ENCODE data around the gene ENDOV.
A peak's percentile ranks its signal among the peaks of the same experiment; 100 is the strongest.

The ENDOV gene

DNA sequence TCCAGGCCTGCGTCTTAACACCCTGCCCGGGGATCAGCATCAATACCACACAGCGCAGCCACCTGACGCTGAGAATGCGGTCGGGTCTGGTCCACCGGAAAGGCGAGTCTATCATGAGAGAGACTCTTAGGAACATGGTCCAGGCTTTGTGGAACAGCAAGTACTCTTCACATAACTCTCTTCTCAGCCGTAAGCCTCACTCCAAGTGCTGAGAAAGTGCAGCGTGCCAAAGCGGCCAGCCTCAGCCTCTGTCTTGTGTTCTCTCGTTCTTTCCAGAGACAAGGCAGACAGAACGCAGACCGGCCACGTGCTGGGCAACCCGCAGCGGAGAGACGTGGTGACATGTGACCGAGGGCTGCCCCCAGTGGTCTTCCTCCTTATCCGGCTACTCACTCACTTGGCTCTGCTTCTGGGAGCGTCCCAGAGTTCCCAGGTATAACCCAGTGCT, 34.4 kb upstream of the ENDOV start:
- POLR2A ChIA-PET (ENCODE audit: low non-redundant PET): no interaction called here
- no peak overlapping the region for H3K27ac ChIP-seq
- TF ChIP-seq, protein P1, sequence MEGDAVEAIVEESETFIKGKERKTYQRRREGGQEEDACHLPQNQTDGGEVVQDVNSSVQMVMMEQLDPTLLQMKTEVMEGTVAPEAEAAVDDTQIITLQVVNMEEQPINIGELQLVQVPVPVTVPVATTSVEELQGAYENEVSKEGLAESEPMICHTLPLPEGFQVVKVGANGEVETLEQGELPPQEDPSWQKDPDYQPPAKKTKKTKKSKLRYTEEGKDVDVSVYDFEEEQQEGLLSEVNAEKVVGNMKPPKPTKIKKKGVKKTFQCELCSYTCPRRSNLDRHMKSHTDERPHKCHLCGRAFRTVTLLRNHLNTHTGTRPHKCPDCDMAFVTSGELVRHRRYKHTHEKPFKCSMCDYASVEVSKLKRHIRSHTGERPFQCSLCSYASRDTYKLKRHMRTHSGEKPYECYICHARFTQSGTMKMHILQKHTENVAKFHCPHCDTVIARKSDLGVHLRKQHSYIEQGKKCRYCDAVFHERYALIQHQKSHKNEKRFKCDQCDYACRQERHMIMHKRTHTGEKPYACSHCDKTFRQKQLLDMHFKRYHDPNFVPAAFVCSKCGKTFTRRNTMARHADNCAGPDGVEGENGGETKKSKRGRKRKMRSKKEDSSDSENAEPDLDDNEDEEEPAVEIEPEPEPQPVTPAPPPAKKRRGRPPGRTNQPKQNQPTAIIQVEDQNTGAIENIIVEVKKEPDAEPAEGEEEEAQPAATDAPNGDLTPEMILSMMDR (conservative IDR thresholded peaks at IDR 0.05; ENCODE audit: low read depth): no peak
- CTCF ChIA-PET: no interaction called here
- DNase-seq (ENCODE audit: low spot score): no peak

- DNase-seq (ENCODE audit: low spot score): no peak
- TF ChIP-seq, protein P1 (conservative IDR thresholded peaks at IDR 0.05; ENCODE audit: low read depth): no peak
- ChIA-PET CTCF (no interaction called here), POLR2A (ENCODE audit: low non-redundant PET) (no interaction called here)
- H3K27ac ChIP-seq: no peak overlapping the region
Observed at GRCh38 chr17:80381416-80381923, 33.5 kb upstream of the ENDOV start.

GRCh38 chr17:80382446-80382845, 32.5 kb upstream of the ENDOV start:
- CTCF ChIA-PET: no interaction called here
- DNase-seq (ENCODE audit: low spot score): no peak
- TF ChIP-seq, protein P1 (conservative IDR thresholded peaks at IDR 0.05; ENCODE audit: low read depth): no peak
- H3K27ac ChIP-seq: no peak overlapping the region
- POLR2A ChIA-PET (ENCODE audit: low non-redundant PET): no interaction called here

DNA sequence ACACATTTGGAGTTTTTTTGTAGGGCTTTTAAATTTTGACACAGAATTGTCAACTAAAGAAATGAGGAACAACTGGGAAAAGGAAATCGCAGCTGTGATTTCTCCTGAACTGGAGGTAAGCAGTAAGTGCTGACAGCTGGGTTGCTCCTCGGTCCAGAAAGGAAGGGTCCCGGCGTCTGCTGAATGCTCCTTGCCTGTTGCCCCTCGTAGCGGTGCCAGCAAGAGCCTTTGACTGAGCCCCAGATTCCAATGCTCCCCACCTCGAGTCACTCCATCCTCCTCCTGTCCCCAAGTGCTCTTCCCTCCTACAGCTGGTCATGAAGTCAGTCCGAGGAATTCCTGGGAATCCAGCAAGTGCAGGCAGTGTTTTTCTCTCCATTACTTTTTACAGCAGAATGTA, 32.0 kb upstream of the ENDOV start:
- ChIA-PET CTCF (interaction anchor here (0.6 kb wide), 1 partner anchor 1468 kb away, joined by 3 read pairs; no protein-coding TSS in a partner anchor), POLR2A (ENCODE audit: low non-redundant PET) (no interaction called here)
- DNase-seq (ENCODE audit: low spot score): no peak
- H3K27ac ChIP-seq: no peak overlapping the region
- TF ChIP-seq, protein P1 (conservative IDR thresholded peaks at IDR 0.05; ENCODE audit: low read depth): no peak

GRCh38 chr17:80384078-80384960, 30.6 kb upstream of the ENDOV start:
- ChIA-PET CTCF (interaction anchor here (0.6 kb wide), 1 partner anchor 86 kb away, joined by 3 read pairs; no protein-coding TSS in a partner anchor), POLR2A (ENCODE audit: low non-redundant PET) (no interaction called here)
- TF ChIP-seq, protein P1 (conservative IDR thresholded peaks at IDR 0.05; ENCODE audit: low read depth): no peak
- peak overlapping the region; percentile 18; the same call in 1 of the 2 replicates for H3K27ac ChIP-seq
- no peak for DNase-seq (ENCODE audit: low spot score)

DNA sequence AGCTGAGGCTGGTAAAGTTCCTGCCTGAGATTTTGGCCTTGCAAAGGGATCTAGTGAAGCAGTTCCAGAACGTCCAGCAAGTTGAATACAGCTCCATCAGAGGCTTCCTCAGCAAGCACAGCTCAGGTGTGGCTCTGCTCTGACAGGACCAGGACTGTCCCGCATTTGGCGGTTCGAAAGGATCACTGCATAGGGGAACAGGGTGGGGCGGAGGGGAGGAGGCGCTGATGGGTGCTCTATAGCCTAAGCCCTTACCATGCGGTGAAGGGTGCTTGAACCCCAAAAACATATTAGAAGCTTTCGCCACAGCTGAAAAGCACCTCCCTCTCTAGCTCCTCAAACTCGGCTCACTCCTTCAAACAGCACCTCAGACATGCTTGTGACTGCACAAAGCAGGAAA, 29.9 kb upstream of the ENDOV start:
- peak overlapping the region; percentile 18; the same call in 1 of the 2 replicates for H3K27ac ChIP-seq
- POLR2A ChIA-PET (ENCODE audit: low non-redundant PET): no interaction called here
- CTCF ChIA-PET: interaction anchor here (0.7 kb wide), 1 partner anchor 34 kb away, joined by 3 read pairs; no protein-coding TSS in a partner anchor
- no peak for DNase-seq (ENCODE audit: low spot score)
- TF ChIP-seq, protein P1 (conservative IDR thresholded peaks at IDR 0.05; ENCODE audit: low read depth): no peak

All from RWPE1 (cell line).